DND-41 (cell line): ENCODE data around the gene SYNE1.

Experiments used
- CTCF ChIP-seq: IDR thresholded peaks from 2 replicates; pipeline ENCODE4 v1.5.1; 2012; ENCODE audit warnings: borderline replicate concordance, low read length, moderate library complexity, mild to moderate bottlenecking; ENCODE audit not compliant: poor library complexity, severe bottlenecking; ENCODE audit errors: extremely low read depth
- EZH2 ChIP-seq: IDR thresholded peaks from 3 replicates; pipeline ENCODE4 v1.6.1; 2012; ENCODE audit warnings: borderline replicate concordance, low read depth, mild to moderate bottlenecking, moderate library complexity, low read length, inconsistent platforms; ENCODE audit not compliant: severe bottlenecking

GRCh38 chr6:152123076-152123475 is 514.1 kb downstream of the SYNE1 start:
- TF ChIP-seq CTCF (no peak), EZH2 (no peak)
